Type B pancreatic cell (in vitro differentiated cells): ENCODE results near the gene LRIF1. TPM values are rescaled to one million over a fixed set of nuclear protein-coding genes. Genes with fewer than 3 reads are reported as not detected.

Experiments
- DNase-seq: peaks from one replicate; pipeline ENCODE4 v3.0.0; 2021; ENCODE audit warnings: mixed read lengths; ENCODE audit not compliant: unreplicated experiment; ENCODE audit errors: extremely low spot score
- H3K27ac Mint-ChIP-seq: 2 replicates; pipeline ENCODE4 v1.8.0; 2021; ENCODE audit warnings: mild to moderate bottlenecking, mixed read lengths
- H3K27me3 Mint-ChIP-seq: 2 replicates; pipeline ENCODE4 v1.8.0; 2021; ENCODE audit warnings: mixed read lengths
- H3K36me3 Mint-ChIP-seq: 2 replicates; pipeline ENCODE4 v1.8.0; 2021; ENCODE audit warnings: mixed read lengths
- H3K4me1 Mint-ChIP-seq: one replicate; pipeline ENCODE4 v1.8.0; 2021; ENCODE audit warnings: mixed read lengths; ENCODE audit not compliant: unreplicated experiment
- H3K4me3 Mint-ChIP-seq: 2 replicates; pipeline ENCODE4 v1.8.0; 2021; ENCODE audit warnings: mild to moderate bottlenecking, mixed read lengths
- H3K9me3 Mint-ChIP-seq: 2 replicates; pipeline ENCODE4 v1.8.0; 2021; ENCODE audit warnings: mixed read lengths
- total RNA-seq: library from RNA; stranded (reverse); gene quantifications from 2 replicates; pipeline ENCODE4 v1.2.1, GENCODE V29; 2021; ENCODE audit warnings: low replicate concordance
- TF ChIP-seq, protein P1 (sequence below): fragments of 200-600 bp; sonication (generic); conservative IDR thresholded peaks from 2 replicates; pipeline ENCODE4 v1.5.0; 2021; ENCODE audit warnings: antibody characterized with exemption, mild to moderate bottlenecking

Gene LRIF1
- total RNA-seq, 1 donor from 2014 or later, result 10.1 TPM

DNA sequence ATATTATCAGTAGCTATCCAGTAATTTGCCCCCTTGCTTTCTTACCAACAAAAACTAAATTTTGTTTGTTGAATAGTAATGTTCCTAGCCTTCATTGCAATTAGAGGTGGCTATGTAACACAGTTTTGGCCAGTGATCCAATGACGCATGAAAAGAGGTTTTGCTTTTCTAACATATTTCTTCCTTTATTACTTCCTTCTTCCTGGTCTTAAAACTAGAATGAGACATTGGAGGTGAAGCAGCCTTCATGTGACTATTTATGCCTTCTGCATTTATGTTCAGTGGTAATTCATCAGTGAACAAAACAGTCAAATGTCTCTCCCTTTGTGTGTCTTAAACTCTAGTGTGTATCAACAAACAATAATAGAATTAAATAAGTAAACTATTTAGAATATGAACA is 35.5 kb downstream of the LRIF1 start:
- no peaks in the 10 kb centered on the region for H3K27me3 Mint-ChIP-seq
- no peaks in the 10 kb centered on the region for H3K4me1 Mint-ChIP-seq
- H3K36me3 Mint-ChIP-seq, result no peaks in the 10 kb centered on the region
- no peak for DNase-seq
- no peak overlapping the region for H3K4me3 Mint-ChIP-seq
- no peaks in the 10 kb centered on the region for H3K9me3 Mint-ChIP-seq
- H3K27ac Mint-ChIP-seq, result no peak overlapping the region
- TF ChIP-seq, protein P1, sequence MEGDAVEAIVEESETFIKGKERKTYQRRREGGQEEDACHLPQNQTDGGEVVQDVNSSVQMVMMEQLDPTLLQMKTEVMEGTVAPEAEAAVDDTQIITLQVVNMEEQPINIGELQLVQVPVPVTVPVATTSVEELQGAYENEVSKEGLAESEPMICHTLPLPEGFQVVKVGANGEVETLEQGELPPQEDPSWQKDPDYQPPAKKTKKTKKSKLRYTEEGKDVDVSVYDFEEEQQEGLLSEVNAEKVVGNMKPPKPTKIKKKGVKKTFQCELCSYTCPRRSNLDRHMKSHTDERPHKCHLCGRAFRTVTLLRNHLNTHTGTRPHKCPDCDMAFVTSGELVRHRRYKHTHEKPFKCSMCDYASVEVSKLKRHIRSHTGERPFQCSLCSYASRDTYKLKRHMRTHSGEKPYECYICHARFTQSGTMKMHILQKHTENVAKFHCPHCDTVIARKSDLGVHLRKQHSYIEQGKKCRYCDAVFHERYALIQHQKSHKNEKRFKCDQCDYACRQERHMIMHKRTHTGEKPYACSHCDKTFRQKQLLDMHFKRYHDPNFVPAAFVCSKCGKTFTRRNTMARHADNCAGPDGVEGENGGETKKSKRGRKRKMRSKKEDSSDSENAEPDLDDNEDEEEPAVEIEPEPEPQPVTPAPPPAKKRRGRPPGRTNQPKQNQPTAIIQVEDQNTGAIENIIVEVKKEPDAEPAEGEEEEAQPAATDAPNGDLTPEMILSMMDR, result no peak

DNA sequence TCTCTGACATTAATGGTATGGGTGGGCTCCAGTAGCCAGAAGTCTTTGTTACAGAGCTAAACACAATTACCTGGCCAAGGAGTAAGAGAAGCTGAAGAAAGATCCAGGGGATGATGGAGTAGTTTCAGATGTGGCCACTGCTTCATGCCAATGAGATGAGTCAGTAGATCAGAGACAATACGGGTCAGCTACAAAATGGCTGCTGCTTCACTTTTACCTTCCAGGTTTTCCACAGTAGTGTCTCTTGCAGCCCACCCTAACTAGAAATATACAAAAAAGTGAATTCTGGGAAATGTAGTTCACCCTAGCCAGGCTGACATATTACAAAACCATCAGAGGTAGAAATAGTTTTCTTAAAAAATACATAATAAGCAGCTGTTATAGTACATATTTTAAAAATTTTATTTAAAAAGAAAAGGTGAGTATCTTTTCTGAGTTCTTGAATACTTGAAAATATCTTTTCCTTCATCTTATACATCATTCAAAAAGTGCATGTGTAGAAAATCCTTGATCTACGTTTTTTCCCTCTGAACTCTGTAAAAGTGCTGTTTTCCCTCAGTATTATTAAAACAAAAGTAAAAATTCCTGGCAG is 36.1 kb downstream of the LRIF1 start:
- DNase-seq, result no peak
- Mint-ChIP-seq H3K36me3 (no peaks in the 10 kb centered on the region), H3K4me1 (no peaks in the 10 kb centered on the region), H3K9me3 (no peaks in the 10 kb centered on the region), H3K27me3 (no peaks in the 10 kb centered on the region), H3K4me3 (no peak overlapping the region), H3K27ac (no peak overlapping the region)
- TF ChIP-seq, protein P1, result no peak

DNA sequence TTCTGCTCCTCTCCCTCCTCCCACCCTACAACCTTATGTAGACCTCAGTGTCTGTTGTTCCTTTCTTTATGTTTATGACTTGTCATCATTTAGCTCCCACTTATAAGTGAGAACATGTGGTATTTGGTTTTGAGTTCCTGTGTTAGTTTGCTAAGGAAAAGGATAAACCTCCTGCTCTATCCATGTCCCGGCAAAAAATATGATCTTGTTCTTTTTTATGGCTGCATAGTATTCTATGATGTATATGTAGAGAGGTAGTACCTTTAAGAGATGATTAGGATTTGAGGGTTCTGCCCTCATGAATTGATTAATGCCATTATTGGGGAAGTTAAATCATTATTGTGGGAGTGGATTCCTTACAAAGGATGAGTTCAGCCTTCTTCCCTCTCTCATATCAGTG is 41.8 kb downstream of the LRIF1 start:
- Mint-ChIP-seq H3K27me3 (no peaks in the 10 kb centered on the region), H3K4me1 (no peaks in the 10 kb centered on the region), H3K4me3 (no peak overlapping the region), H3K36me3 (no peaks in the 10 kb centered on the region), H3K27ac (no peak overlapping the region), H3K9me3 (peaks cover 6% of the 10 kb centered on the region)
- no peak for DNase-seq
- TF ChIP-seq, protein P1, result no peak

DNA sequence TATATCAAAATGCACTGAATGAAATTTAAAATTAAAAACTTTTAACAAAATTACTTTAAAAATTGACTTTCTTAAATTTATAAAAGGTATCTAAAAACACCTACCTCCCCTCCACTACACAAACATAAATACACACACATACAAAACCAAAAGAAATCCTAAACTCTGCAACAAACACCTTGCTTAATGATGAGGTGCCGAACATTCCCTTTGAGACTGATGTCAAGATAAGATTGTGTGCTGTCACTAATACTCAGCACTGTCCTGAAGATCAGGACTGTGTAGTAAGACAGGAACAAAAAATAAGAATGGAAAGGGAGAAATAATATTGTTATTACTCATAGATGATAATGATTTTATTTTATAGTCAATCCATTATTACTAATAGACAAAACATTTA is 45.7 kb downstream of the LRIF1 start:
- Mint-ChIP-seq H3K9me3 (peaks cover 6% of the 10 kb centered on the region), H3K36me3 (no peaks in the 10 kb centered on the region), H3K4me3 (no peak overlapping the region), H3K27ac (peak overlapping the region; percentile 45), H3K27me3 (peaks cover 3% of the 10 kb centered on the region), H3K4me1 (no peaks in the 10 kb centered on the region)
- no peak for DNase-seq
- TF ChIP-seq, protein P1, result no peak

DNA sequence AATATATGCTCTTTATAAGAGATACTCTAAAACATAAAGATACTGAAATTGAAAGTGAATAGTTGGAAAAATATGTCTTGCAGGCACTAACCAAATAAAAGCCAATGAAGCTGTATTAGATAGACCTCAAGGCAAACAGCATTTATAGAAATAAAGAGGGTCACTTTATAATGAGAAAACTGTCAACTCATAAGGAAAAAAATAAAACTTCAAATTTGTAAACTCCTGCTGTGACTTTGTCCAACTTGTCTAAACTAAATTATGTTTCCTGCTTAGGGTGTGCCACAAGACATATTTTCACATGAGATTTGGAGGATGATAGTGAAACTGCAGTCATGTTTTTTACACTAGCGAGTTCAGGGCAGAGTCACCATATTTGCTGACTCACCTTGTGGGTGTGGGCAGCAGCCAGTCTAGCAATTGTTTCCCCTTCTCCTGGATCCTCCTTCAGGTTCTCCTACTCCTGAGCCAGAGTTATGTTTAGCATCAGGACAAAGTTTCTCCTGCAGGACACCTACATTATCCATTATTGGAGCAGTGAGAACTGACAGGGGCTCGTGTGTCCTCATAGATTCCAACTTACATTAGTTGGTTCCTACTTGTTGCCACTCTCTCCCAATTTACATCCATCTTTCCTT is 46.9 kb downstream of the LRIF1 start:
- TF ChIP-seq, protein P1, result no peak
- no peak for DNase-seq
- Mint-ChIP-seq H3K4me3 (peak overlapping the region; percentile 45), H3K27ac (peak overlapping the region; percentile 94), H3K9me3 (no peaks in the 10 kb centered on the region), H3K27me3 (peaks cover 3% of the 10 kb centered on the region), H3K4me1 (no peaks in the 10 kb centered on the region), H3K36me3 (no peaks in the 10 kb centered on the region)
